GM19351 (cell line): ENCODE results near the gene FAF1.
"Not testable (repeated sequence)": the region's sequence is repeated elsewhere in the genome, so short reads cannot be mapped to it uniquely, and the experiment has no call there.

ENCODE experiments used
- ATAC-seq: cut with Tn5 transposase; IDR thresholded peaks from one replicate; pipeline ENCODE4 v1.9.1; 2021; ENCODE audit warnings: mild to moderate bottlenecking, moderate library complexity; ENCODE audit not compliant: unreplicated experiment

Gene FAF1

DNA sequence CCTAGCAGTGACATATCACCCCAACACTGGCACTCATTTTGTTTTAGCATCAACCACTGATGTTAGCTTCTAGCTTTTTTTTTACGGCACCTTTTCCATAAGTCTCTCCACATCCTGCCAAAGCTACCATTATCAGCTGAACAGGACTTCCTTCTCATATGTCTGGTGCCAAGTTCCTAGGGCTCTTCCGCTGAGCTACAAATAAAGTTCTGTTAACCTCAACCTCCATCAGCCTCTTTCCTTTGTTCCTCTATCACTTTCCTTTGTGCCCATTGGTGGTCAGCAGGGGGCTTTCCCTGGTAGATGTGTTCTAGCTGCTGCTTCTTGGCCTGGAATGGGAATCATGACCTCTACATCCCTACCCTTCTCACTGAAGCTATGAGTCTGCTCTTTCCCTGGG lies 163.8 kb downstream of the FAF1 start:
- no peak for ATAC-seq

DNA sequence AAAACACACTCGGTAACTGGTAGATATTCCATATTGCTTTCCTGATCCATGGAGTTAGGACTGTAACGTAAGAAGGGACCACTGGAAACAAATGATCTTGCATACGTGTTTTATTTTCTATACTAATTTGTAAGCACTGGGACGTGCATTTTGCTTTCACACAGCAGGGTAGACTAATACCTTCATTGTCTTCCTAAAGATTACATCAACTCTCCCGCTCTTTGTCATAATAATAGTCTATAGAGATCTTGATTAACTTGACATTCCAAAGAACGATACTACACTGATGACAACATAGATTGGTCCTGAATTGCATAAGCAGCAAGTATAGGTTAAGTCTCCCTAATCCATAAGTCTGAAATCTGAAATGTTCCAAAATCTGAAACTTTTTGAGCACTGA lies 166.5 kb downstream of the FAF1 start:
- ATAC-seq = no peak

DNA sequence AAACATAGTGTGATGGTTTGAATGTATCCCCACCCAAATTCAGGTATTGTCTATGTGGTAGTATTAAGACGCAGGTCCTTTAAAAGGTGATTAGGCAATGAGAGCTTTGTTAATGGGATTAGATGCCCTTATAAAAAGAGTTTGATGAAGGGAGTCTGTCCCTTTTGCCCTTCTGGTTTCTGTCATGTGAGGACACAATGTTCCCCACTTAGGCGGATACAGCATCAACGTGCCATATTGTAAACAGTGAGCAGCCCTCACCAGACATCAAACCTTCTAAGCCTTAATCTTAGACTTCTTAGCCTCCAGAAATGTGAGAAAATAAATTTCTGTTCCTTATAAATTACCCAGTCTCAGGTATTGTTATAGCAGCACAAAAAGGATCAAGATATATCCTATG lies 172.8 kb downstream of the FAF1 start:
- no peak for ATAC-seq

DNA sequence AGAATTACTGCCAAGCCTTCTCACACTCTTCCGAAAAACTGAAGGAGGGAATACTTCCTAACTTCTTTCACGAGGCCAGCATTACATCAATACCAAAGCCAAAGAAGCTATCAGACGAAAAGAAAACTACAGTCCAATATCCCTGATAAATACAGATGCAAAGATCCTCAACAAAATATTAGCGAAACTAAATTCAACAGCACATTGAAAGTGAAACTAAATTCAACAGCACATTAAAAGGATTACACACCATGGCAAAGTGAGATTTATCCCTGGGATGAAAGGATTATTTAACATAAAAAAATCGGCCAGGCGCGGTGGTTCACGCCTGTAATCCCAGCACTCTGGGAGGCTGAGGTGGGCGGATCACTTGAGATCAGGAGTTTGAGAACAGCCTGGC lies 176.8 kb downstream of the FAF1 start:
- ATAC-seq = no peak

DNA sequence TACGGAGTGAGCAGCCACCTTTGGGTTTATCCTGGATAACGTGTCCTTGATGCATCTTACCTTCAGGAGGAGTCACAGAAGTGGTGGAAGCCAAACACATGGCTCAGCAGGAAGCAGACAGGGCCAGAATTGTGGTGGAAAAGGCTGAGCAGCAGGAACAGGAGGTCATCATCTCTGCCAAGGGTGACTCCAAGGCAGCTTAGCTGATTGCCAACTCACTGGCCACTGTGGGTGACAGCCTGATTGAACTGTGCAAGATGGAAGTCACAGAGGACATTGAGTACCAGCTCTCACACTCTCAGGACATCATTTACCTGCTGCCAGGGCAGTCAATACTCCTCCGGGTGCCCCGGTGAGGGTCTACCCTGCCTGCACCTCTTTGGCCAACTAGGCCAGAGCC lies 179.3 kb downstream of the FAF1 start:
- ATAC-seq = no peak

DNA sequence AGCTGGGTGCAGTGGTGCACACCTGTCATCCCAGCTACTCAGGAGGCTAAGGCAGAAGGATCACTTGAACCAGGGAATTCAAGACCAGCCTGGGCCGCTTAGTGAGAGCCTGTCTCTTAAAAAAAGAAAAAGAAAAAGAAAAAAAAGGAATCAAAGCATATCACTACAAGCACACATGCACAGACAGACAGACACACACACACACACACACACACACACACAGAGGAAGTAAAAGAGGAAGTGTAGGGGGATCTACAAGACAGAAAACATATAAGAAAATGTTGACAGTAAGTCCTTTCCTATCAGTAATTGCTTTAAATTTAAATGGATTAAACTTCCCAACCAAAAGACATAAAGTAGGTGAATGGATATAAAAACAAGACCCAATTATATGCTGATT lies 180.3 kb downstream of the FAF1 start:
- no peak for ATAC-seq

DNA sequence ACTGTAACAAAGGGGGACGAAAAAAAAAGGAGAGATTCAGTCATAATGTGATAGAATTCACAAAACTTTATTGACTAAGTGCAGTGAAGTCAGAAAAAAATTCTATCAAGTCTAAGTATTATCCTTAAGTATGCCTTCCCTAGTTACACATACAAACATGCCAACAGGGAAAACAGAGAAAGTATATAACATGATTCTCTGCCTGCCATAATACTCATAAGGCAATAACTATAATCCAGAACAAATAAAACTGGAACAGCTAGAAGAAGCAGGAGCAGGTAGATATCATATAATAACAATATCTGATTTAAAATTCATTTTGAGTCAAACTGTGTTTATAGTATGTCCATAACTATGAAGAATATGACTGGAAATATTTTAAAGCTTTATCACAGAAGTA lies 184.3 kb downstream of the FAF1 start:
- no peak for ATAC-seq

DNA sequence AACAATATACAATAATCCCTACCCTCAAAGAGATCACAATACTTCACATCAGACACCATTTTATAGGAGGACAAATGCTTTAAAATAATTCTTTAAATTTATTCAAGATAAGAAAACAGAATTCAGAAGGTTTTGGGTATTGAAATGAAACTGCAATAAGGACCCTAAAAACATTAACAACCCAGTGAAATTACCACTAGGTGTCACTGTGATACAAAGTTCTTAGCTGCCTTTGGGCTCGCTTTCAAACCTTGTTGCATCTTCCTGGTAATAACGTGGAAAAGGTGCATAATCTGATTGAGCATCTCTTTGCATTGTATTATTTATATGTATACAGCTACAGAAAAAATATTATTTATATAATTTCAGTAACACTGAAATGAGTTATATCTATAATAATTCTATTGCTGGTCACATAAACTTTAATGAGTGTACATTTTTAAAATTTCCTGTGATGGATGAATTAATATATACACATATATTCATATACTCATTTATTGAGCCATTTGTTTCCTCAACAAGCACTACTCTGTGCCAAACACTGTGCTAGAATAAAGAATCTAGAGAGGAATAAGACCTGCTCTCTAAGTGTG lies 185.2 kb downstream of the FAF1 start:
- ATAC-seq = no peak

DNA sequence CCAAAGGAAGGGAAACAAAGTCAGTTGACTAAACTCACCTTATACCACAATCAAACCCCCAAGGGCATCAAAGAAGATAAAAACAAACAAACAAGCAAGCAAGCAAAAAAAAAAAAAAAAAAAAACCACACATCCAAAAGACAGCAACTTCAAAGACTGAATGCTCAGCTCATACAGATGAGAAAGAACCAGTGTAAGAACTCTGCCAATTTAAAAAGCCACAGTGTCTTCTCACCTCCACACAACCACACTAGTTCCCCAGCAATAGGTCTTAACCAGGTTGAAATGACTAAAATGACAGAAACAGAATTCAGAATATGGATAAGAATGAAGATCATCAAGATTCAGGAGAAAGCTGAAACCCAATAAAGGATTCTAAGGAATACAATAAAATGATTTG lies 193.4 kb downstream of the FAF1 start:
- ATAC-seq = no peak

DNA sequence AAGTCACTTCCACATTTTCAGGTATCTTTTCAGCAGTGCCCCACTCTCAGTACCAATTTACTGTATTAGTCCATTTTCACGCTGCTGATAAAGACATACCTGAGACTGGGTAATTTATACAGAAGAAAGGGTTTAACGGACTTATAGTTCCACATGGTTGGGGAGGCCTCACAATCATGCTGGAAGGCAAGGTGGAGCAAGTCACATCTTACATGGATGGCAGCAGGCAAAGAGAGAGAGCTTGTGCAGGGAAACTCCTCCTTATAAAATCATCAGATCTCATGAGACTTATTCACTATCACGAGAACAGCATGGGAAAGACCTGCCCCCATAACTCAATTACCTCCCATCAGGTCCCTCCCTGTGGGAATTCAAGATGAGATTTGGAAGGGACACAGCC lies 203.5 kb downstream of the FAF1 start:
- not testable (repeated sequence) for ATAC-seq

DNA sequence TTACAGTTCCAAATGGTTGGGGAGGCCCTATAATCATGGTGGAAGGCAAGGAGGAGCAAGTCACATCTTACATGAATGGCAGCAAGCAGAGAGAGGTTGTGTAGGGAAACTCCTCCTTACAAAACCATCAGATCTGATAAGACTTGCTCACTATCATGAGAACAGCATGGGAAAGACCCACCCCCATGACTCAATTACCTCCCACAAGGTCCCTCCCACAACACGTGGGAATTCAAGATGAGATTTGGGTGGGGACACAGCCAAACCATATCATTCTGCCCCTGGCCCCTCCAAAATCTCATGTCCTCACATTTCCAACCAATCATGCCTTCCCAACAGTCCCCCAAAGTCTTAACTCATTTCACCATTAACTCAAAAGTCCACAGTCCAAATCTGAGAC lies 205.3 kb downstream of the FAF1 start:
- ATAC-seq = not testable (repeated sequence)

DNA sequence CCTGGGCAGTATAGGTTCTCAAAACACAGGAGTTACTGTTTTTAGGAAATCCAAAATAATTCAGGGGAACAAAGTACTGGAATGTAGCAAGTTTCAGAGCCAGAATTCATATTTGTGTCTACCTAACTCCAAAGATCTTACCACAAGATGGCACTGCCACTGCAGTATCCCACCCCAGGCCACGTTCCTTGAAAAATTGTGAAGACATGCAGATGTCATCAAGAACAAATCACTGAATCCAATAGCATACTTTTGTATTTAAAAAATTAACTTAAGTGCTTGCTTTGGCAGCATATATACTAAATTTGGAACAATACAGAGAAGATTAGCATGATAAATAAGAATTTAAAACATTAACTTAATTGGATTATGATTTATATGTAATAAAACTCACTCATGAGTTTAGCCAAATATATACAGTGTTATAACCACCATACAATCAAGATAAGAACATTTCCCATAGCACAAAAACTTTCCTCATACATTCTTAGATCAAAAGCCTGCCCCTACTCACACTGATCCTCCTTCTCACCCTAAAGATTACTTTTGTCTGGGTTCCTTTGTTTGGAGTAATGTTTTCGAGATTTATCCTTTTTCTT lies 209.9 kb downstream of the FAF1 start:
- ATAC-seq = no peak

DNA sequence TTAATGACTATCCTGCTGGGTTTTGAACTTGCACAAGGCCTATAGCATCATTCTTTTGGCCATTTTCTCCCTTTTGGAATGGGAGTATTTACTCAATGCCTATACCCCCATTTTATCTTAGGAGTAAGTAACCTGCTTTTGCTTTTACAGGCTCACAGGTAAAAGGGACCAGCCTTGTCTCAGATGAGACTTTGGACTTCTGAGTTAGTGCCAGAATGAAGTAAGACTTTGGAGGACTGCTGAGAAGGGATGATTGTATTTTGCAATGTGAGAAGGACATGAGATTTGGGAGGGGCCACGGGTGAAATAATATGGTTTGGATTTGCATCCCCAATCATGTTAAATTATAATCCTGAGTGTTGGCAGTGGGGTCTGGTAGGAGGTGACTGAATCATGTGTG lies 212.7 kb downstream of the FAF1 start:
- ATAC-seq = no peak

DNA sequence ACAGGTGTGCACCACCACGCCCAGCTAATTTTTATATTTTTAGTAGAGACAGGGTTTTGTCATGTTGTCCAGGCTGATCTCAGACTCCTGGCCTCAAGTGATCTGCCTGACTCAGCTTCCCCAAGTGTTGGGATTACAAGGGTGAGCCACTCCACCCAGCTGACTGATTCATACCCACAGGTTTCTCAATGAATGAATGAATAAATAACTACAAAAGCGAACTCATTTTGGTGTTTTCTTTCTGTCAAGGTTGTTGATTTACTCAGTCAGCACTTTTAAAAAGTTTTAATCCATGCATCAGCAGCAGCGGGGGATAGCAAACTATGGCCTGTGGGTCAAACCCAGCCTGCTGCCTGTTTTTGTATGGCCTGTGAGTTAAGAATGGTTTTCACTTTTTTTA lies 217.5 kb downstream of the FAF1 start:
- no peak for ATAC-seq

DNA sequence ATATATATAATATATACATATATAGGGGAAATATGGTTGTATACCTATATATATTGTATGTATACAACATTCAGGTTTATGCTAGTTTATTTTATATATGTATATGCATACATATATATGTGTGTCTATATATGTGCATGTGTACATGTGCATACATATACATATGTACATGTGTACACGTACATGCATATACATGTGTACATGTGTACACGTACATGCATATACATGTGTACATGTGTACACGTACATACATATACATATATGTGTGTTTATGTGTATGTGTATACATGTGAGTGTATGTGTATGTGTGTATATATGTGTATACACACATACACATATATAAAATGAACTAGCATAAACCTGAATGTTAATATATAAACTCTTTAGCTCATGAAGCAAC lies 220.9 kb downstream of the FAF1 start:
- no peak for ATAC-seq

DNA sequence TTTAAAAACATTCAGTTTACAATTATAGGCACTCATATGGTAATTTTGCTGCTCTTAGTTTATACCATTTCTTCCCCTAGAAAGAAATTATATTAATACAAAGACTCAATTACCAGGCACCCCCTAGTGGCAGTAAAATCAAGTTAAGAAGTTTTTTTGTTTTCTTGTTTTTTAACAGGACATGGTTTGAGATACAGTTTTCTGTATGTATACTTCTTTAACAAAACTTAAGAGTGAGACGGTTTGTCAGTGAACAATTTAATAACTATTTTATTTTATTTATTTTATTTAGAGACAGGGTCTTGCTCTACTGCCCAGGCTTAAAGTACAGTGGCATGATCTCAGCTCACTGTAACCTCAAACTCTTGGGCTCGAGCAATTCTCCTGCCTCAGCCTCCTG lies 224.6 kb downstream of the FAF1 start:
- no peak for ATAC-seq

DNA sequence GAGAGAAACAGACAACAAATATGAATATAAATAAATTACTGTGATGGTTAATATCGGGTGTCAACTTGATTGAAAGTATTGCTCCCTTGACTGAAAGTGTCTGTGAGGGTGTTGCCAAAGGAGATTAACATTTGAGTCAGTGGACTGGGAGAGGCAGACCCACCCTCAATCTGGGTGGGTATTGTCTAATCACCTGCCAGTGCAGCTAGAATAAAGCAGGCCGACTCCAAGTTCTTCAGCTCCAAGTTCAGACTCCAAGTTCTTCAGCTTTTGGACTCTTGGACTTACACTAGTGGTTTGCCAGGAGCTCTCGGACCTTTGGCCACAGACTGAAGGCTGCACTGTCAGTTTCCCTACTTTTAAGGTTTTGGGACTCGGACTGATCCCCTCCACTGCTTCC lies 232.5 kb downstream of the FAF1 start:
- not testable (repeated sequence) for ATAC-seq

DNA sequence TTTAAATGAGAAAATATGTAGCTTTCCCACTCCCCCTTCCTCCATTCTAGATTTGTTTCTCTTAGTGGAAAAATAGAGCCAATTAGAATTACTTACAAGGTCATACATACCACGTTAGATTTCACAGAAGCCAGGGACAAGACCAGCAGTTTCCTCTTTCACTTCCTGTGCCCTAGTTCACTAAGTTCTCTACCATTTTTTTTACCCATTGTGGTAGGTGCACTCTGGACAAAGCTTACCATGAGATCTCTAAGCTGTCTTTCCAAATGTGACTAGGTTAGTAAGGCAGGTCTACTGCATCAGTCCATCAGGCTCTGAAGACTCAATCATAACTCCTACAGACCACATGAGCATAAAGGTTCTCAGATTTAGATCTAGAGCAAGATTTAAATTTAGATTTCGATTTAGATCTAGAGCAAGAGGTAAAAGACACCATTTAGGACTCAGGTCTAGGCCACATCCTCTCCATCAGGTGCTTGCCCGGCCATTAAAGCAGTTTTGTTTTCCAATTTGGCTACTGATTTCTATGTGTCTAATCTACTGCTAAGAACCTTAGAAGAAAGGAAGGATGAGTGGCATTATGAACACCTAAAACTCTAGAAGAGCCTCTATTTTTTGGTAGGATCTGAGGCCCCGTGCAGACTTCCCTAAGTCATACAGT lies 235.3 kb downstream of the FAF1 start:
- ATAC-seq = peak; percentile 88

DNA sequence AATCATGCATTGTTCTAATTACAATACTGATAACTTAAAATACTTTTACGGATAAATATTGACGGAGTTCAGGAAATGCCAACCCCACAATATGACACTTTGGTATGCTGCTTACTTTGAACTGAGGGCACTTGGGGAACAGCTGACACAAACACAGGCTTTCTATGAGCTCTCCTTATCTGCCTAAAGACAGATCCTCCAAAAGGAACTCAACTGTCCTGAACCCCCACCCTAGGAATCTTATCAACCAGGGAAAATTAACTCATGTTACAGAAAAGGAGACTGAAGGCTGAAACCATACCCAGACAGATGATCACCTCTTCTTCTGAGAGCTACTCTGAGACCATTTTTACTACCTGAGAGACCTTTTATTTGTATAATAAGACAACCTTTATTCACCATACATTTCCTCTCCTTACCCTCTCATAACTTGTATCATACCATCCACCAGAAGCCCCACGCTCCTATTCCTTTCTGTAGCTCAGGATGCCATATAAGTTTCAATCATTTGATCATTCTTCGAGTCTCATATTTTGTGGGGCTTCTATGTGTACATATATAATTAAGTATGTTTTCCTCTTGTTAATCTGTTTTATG lies 239.5 kb downstream of the FAF1 start:
- no peak for ATAC-seq

DNA sequence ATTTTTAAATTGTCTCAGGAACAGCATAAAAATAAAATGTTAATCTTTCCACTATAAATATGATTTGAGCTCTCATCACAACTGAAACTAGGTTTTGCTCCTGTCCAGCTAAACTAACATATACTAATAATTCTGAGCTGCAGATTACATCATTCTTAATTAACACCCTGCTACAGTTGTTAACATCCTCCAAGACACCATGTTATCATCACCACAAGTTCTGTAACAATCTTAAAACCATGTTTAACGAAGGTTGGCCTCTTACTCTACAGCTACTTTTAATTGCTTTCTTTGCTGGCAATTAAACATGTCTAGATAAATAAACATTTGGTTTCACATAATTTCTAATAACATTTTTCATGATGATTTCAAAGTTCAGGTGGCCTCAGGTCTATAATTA lies 240.9 kb downstream of the FAF1 start:
- no peak for ATAC-seq

DNA sequence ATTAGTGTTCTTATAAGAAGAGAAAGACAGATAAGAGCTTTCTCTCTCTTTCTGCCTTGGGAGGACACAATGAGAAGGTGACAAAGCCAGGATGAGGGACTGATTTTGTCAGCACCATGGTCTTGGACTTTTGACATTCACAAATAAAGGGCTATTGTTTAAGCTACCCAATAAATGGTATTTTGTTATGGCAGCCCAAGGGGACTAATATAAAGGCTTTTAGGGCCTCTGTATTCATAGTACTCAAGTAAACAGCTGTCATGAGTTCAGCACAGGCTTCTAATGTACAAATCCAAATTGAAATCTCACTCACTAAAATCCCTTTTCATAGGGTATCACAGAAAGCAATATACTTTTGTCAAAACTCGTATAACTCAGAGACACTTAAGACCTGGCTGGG lies 242.7 kb downstream of the FAF1 start:
- ATAC-seq = no peak

DNA sequence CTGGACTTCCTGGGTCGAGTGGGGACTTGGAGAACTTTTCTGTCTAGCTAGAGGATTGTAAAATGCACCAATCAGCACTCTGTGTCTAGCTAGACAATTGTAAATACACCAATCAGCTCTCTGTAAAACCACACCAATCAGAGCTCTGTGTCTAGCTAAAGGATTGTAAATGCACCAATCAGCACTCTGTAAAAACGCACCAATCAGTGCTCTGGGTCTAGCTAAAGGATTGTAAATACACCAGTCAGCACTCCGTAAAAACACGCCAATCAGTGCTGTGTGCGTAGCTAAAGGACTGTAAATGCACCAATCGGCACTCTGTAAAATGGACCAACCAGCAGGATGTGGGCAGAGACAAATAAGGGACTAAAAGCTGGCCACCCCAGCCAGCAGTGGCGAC lies 243.6 kb downstream of the FAF1 start:
- ATAC-seq = not testable (repeated sequence)
